ENCODE measurements around the gene SHC3.

DNA sequence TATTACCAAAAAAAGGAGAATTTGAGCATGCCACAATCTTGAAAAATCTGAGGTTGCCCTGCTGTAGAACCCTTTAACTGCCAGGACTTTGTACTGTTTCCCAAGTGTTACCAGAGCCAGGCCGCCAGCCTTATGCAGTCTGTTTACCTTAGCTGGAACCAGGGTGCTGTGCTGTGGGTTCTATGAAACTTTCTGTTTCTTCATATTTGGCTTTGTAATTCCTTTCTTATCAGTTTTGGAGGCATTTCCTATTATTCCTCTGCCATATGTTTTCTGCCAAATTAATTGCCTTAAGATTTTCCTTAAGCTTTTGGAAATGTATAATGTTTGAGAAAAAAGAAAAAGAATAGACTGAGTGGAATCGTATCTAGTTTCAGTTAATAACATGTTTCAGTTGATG lies 185.3 kb downstream of the SHC3 start:
- no peak for TF ChIP-seq EP300 (IDR thresholded peaks at IDR 0.05)
- no peak for TF ChIP-seq POLR2A (IDR thresholded peaks at IDR 0.05)
- TF ChIP-seq, protein P1, sequence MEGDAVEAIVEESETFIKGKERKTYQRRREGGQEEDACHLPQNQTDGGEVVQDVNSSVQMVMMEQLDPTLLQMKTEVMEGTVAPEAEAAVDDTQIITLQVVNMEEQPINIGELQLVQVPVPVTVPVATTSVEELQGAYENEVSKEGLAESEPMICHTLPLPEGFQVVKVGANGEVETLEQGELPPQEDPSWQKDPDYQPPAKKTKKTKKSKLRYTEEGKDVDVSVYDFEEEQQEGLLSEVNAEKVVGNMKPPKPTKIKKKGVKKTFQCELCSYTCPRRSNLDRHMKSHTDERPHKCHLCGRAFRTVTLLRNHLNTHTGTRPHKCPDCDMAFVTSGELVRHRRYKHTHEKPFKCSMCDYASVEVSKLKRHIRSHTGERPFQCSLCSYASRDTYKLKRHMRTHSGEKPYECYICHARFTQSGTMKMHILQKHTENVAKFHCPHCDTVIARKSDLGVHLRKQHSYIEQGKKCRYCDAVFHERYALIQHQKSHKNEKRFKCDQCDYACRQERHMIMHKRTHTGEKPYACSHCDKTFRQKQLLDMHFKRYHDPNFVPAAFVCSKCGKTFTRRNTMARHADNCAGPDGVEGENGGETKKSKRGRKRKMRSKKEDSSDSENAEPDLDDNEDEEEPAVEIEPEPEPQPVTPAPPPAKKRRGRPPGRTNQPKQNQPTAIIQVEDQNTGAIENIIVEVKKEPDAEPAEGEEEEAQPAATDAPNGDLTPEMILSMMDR (IDR thresholded peaks at IDR 0.05) = no peak
- no peak for TF ChIP-seq POLR2AphosphoS5 (IDR thresholded peaks at IDR 0.05)

Measured in upper lobe of left lung (tissue), 4 donors.